ENCODE measurements around the gene C10orf90. TPM values are rescaled to one million over a fixed set of nuclear protein-coding genes. Genes with fewer than 3 reads are reported as not detected.

The C10orf90 gene, protein sequence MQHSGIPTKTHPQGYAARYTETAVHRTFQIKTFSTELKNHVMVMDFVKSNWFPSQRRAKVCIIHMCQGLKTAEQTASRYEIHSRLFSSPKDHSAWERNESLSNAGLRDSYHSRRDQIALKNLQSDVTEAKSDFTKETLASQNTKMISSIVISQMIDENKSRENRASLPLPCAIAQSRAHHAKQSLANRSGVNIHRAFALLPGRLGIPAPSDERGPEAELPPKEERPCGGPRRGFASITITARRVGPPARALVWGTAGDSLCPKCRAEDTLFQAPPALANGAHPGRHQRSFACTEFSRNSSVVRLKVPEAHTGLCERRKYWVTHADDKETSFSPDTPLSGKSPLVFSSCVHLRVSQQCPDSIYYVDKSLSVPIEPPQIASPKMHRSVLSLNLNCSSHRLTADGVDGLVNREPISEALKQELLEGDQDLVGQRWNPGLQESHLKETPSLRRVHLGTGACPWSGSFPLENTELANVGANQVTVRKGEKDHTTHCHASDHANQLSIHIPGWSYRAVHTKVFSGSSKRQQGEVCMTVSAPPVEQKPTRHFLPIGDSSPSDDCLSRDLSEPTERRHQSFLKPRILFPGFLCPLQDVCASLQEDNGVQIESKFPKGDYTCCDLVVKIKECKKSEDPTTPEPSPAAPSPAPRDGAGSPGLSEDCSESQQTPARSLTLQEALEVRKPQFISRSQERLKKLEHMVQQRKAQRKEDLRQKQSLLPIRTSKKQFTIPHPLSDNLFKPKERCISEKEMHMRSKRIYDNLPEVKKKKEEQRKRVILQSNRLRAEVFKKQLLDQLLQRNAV
- 1 to 10 TPM; 2.7 to 5.8 (median 4.0) TPM for total RNA-seq

DNA sequence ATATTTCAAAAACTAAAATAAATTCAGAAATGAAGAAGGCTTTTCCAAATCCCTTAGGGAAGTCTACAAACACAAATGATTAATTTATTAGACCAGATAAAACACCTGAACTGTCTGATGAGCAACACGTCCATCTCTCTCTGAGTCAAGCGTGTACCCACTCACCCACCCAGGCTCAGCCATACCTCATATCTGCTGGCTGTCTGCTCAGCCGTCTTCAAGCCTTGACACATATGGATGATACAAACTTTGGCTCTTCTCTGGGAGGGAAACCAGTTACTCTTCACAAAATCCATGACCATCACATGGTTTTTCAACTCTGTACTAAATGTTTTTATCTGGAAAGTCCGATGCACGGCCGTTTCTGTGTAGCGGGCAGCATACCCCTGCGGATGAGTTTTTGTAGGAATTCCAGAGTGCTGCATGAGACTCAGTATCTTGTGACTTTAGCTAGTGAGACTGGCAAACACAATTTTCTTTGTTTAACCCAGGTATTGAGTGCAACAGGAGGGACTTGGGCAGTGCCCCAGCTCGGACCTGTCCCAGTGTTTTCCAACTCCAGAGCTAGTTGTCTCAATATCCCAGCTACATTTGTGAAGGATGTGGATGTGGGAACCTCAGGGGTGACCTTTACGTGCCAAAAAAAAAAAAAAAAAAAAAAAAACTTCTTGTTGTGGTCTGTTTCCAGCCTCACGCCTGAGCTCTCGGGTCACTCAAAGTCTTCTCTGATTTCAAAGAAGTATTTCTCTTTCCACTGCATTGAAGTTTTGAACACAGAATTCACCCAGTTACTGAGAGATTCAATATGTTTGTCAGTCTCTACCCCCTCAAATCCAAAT, at the start of gene C10orf90:
Gene C10orf90, minus strand, starts transcription at position 638 of the 839 bp plus-strand sequence. Its CDS starts 213 bp downstream, at position 425.
- TF ChIP-seq POLR2A (IDR thresholded peaks at IDR 0.05): no peak
- TF ChIP-seq, protein P1, sequence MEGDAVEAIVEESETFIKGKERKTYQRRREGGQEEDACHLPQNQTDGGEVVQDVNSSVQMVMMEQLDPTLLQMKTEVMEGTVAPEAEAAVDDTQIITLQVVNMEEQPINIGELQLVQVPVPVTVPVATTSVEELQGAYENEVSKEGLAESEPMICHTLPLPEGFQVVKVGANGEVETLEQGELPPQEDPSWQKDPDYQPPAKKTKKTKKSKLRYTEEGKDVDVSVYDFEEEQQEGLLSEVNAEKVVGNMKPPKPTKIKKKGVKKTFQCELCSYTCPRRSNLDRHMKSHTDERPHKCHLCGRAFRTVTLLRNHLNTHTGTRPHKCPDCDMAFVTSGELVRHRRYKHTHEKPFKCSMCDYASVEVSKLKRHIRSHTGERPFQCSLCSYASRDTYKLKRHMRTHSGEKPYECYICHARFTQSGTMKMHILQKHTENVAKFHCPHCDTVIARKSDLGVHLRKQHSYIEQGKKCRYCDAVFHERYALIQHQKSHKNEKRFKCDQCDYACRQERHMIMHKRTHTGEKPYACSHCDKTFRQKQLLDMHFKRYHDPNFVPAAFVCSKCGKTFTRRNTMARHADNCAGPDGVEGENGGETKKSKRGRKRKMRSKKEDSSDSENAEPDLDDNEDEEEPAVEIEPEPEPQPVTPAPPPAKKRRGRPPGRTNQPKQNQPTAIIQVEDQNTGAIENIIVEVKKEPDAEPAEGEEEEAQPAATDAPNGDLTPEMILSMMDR (IDR thresholded peaks at IDR 0.05): no peak
- no peak within 1 kb of the TSS for H3K4me3 ChIP-seq (ENCODE audit: low read depth, poor library complexity, severe bottlenecking)
- intact Hi-C loops (cut with DNase I; ENCODE audit: low total_unique reads): no loop called here
- WGBS, 2 donors: 75 to 76% methylated on average over 12 of the region's 12 CpGs
- DNase-seq (ENCODE audit: low spot score in 2 of 2): no peak

DNA sequence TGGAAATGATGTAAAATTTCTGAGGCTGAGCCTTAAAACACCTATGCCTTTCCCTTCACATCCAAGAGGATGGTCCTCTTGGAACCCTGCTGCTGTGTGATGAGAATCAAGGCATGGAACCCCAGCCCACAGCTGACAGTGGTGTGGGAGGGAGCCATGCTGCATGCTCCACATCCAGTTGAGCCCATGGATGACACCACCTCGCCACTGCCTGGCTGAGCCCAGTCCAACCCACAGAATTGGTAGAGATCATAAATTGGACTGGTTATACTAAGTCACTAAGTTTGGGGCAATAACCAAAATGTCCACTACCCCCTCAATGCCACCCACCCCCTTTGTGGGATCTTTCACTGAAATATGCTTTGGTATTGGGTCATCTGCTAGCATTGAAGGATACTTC, 45.9 kb upstream of the C10orf90 start:
- no peak for DNase-seq (ENCODE audit: low spot score in 2 of 2)
- 87 to 100% methylated on average over 1 of the region's 1 CpG for WGBS, 2 donors
- TF ChIP-seq, protein P1 (IDR thresholded peaks at IDR 0.05): no peak
- TF ChIP-seq POLR2A (IDR thresholded peaks at IDR 0.05): no peak
- no peak overlapping the region for H3K4me3 ChIP-seq (ENCODE audit: low read depth, poor library complexity, severe bottlenecking)
- intact Hi-C loops (cut with DNase I; ENCODE audit: low total_unique reads): no loop called here

DNA sequence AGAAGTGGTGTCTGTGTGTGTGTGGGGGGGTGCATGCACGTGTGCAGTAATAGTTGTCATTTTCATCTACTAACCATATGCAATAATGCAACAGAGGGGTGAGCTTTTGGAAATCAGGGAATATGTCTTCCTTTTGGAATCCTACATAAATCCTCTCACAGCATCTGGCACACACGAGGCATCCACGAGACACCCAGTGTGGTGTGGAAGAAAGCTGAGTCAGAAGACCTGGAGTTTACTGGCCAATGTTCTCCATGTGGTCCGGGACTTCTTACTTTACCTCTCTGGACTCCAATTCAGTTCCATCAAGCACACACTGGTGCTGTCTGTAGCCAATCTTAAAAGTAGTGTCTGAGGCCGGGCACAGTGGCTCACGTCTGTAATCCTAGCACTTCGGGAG, 43.1 kb upstream of the C10orf90 start:
- WGBS, 2 donors: 69 to 71% methylated on average over 7 of the region's 7 CpGs
- no peak for TF ChIP-seq POLR2A (IDR thresholded peaks at IDR 0.05)
- TF ChIP-seq, protein P1 (IDR thresholded peaks at IDR 0.05): no peak
- intact Hi-C loops (cut with DNase I; ENCODE audit: low total_unique reads): no loop called here
- H3K4me3 ChIP-seq (ENCODE audit: low read depth, poor library complexity, severe bottlenecking): no peak overlapping the region
- DNase-seq (ENCODE audit: low spot score in 2 of 2): no peak

DNA sequence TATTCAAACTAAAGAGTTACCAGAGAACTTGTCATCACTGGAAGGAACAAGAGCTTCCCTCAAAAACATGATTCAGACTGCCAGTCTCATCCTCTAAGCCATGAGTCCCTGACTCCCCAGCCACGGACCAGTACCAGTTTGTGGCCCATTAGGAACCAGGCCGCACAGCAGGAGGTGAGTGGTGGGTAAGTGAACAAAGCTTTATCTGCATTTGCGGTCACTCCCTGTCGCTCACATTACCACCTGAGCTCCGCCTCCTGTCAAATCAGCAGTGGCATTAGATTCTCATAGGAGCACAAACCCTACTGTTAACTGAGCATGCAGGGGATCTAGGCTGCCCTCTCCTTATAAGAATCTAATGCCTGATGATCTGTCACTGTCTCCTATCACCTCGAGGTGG, 42.2 kb upstream of the C10orf90 start:
- H3K4me3 ChIP-seq (ENCODE audit: low read depth, poor library complexity, severe bottlenecking): no peak overlapping the region
- 83 to 89% methylated on average over 6 of the region's 6 CpGs for WGBS, 2 donors
- no peak for TF ChIP-seq POLR2A (IDR thresholded peaks at IDR 0.05)
- TF ChIP-seq, protein P1 (IDR thresholded peaks at IDR 0.05): no peak
- no peak for DNase-seq (ENCODE audit: low spot score in 2 of 2)
- intact Hi-C loops (cut with DNase I; ENCODE audit: low total_unique reads): no loop called here

DNA sequence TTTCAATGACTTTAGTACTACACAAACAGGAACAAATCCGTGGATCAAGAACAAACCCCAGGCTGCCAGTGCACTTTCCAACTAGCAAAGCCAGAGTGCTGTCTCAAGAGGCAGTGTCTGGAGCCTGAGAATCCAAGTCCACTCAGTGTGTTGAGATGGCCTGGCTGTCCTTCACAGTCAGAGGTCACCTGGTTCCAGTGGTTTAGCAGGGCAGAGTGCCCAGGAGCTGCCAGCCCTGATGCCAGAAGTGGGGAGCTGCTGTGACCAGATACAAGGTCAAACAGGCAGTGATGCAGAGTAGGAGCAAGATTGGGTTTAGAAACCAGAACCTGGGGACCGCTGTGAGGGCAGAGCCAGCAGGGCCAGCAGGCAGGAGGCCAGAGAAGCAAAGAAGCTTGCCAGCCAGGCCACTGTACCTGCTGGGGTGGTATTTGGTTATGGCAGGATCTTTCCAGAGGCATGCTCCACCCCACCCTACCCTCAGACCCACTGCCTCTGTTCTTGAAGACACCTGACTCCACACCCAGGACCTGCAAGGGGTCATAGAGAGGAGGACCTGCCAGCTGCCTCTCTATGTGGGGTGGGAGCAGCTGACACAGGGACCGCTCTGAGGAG, 35.6 kb upstream of the C10orf90 start:
- intact Hi-C loops (cut with DNase I; ENCODE audit: low total_unique reads): loop anchor here (2.0 kb wide), 1 partner anchor 61 kb away; no protein-coding TSS in a partner anchor
- H3K4me3 ChIP-seq (ENCODE audit: low read depth, poor library complexity, severe bottlenecking): no peak overlapping the region
- TF ChIP-seq, protein P1 (IDR thresholded peaks at IDR 0.05): no peak
- no peak for TF ChIP-seq POLR2A (IDR thresholded peaks at IDR 0.05)
- no peak for DNase-seq (ENCODE audit: low spot score in 2 of 2)
- 66 to 88% methylated on average over 3 of the region's 3 CpGs for WGBS, 2 donors
